ENCODE measurements around the gene ATAD3C. TPM values are rescaled to one million over a fixed set of nuclear protein-coding genes. Genes with fewer than 3 reads are reported as not detected.
"Not testable (repeated sequence)": the region's sequence is repeated elsewhere in the genome, so short reads cannot be mapped to it uniquely, and the experiment has no call there.

ATAD3C gene
- total RNA-seq, 1 donor from 2014 or later, result 0.51 TPM

DNA sequence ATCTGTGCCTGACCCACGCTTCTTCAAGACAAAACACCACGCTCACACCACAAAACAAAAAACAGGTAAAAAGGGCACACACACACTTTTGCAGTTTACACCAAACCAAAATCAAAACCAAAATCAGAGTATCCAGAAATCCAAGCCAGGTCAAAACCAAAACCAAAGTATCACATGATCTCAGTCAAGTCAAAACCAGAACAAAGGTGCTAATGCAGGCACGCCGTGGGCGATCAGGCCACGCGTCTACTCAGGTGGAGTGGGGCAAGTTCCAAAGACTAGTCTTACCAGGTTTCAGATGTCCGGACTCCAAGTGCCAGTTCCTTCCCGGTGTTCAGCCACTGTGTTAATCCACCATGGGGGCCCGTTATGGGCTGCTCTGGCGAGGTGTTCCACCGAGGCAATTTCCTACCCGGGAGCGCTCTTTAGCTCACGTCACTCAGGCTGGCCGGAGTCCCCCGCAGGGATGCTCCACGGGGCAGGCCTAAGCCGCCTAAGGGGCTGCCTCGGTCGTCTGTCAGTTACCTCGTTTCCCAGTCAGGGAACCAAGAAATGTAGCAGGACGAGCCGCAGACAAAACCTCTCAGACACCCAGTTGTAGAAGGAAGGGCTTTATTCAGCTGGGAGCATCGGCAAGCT, 31.5 kb upstream of the ATAD3C start:
- intact Hi-C loops (cut with DNase I); DNase-seq (ENCODE audit: low spot score): not testable (repeated sequence)

DNA sequence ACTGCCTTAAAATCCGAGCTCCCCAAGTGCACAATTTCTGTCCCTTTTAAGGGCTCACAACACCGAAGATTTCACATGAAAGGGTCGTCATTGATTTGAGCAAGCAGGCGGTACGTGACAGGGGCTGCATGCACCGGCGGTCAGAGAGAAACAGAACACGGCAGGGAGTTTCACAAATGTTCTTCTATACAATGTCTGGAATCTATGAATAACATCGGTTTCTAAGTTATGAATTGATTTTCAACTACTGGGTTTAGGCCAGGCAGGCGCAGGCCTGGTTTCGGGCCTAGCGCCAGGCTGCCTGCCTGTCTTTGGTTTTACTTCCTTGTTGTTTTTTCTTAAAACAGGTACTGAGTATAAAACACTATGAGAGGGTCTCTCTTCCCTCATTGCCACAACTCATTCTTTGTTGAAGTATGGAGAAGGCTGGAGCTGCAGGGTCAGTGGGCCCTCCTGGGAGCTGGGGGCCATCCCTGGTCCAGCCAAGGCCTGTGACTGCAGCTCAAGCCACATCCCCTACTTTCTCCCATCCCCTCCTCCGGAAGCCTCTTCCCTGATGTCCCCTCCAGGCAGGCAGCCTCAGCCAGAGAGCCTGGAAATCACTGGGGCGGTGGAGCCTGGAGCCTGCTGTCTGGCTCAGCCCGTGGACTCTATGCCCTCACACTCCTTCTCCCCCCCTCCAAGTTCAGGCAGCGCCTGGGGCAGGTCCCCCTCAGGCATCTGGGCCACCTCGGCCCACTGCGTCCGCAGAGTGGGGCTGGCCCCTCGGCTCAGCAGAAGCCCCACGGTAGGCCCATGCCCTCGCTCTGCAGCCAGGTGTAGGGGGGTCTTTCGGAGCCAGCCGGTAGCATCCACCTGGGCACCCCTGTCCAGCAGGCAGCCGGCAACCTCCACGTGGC, 30.8 kb upstream of the ATAD3C start:
- no peak for DNase-seq (ENCODE audit: low spot score)
- intact Hi-C loops (cut with DNase I), result no loop called here

DNA sequence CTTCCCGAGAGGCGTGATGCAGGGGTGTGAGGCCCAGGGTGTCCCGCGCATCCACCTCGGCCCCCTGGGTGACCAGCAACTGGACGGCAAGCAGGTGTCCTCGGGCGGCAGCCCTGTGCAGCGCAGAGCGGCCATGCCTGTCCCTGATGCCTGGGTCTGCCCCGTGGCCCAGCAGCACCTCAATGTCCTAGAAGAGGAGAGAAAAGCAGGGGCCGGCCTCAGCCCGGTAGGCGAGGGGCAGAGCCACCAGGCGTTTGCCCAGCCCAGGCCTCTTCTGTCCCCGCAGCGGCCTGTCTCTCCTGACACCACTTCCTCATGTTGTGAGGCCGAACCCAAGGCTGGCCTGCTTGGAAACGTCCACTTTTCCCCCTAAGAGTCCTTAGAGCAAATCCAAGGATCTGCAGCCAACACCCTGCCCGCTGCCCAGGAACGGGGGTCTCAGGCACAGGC, 30.1 kb upstream of the ATAD3C start:
- intact Hi-C loops (cut with DNase I), result no loop called here
- DNase-seq (ENCODE audit: low spot score), result no peak

DNA sequence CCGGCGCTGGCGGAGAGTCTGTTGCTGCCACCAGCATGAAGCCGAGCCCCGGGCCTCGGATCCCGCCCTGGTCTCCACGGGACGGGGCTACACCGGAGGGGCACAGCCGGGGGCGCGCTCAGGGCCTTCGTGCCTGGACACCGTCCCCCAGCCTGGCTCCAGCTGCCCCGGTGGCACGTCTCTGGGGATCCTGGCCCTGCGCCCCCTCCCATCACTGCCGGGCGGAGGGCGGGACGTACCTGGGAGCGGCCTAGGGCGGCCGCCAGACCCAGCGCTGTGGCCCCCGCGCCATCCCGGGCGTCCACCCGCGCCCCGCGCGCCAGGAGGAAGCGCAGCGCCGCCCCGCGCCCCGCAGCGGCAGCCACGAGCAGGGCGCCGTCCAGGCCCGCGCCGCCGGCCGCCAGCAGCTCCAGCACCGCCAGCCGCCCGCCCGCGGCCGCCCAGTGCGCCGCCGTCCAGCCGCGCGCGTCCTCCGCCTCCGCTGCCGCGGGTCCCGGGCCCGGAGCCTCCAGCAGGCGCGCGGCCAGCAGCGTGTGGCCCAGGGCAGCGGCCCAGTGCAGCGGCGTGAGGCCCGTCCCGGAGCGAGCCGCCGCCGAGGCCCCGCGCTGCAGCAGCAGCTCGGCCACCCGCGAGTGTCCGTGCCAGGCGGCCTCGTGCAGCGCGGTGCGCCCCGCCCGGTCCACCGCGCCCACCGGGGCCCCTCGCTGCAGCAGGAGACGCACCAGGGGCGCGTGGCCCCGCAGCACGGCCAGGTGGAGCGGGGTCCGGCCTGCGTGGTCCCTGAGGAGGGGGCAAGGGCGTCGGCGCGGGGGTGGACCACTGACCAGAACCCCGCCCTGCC, 29.5 kb upstream of the ATAD3C start:
- intact Hi-C loops (cut with DNase I), result no loop called here
- no peak for DNase-seq (ENCODE audit: low spot score)

DNA sequence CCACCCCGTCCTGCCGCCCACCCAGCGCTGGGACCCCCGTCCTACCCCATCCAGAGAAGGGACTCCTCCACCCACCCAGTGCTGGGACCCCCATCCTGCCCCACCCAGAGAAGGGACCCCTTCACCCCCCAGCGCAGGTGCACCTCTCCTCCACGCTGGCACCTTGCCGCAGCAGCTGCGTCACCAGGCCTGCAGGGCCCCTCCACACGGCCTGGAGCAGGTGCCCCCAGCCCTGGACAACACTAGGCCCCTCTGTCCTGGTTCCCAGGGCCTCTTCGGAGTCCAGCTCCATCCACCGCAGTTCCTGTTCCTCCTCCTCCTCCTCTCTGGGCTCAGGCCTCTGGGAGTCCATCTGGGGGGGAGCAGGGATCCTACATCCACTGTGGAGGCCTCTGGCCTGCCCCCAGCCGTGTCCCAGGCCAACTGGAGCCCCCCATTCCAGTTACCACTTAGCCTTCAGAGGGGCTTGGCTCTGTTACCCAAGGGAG, 28.8 kb upstream of the ATAD3C start:
- DNase-seq (ENCODE audit: low spot score), result no peak
- intact Hi-C loops (cut with DNase I), result no loop called here

DNA sequence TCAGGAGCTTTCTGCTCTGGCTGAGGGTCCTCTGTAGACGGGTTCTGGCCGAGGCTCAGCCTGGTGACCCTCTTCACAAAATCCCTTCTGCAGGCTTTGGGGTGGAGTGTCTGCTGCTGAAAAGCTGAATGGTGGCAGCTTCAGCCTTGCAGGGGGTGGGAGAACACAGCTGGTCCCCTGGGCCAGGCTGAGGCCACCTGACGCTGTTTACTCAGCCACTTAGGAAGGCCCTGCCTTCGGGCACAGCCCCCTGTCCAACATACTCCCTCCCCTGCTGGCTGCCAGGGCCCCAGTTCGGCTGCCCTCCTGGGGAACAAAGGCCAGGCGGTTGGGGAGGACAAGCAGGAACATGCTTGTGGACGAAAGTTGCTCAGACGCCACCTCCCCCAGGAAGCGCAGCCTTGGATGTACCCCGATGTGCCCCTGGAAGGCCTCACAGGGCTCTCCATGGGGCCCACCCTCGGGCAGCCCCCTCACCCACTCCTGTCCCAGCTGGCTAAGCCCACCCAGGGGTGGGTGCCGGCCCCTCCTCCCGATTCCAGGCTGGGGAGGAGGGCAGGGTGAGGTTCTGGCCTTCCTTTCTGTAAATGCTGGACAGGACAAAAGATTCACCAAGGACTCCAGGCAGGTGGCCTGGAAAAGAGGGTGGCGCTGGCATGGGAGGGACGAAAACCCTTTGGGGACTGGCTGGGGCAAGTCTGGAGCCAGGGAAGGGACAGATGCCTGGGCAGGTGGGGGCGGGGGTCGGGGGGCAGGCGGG, 28.2 kb upstream of the ATAD3C start, which contains the start of gene ANKRD65:
Gene ANKRD65, minus strand, starts transcription at position 130 of the 760 bp plus-strand sequence. CDS start 271 bp downstream, outside the sequence.
- intact Hi-C loops (cut with DNase I), result no loop called here
- no peak for DNase-seq (ENCODE audit: low spot score)

DNA sequence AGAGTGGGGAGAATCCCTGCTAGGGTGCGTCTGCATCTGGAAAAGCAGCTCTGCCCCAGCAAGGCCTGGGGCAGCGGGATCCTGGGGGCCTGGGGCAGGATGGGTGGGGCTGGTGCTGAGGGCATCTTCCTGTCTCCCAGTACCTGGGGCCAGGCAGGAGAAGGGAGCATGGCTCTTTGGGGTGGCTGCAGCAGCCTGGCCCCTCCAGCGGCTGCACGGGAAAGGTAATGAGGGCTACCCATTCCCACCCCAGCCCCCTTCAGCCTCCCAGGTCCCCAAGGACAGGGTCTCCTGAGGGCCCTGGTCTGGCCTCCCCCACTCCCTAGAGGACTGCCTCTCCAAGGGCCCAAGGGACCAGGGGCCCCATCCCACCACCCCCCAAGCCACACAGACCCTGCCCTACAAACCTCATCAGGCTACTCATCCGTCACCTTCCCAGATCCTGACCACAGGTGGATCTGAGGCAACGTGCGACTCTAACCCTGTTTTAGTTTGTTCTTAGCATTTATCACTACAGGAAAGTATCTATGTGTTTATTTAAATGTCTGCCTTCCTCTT, 27.5 kb upstream of the ATAD3C start:
- intact Hi-C loops (cut with DNase I), result no loop called here
- DNase-seq (ENCODE audit: low spot score), result no peak

DNA sequence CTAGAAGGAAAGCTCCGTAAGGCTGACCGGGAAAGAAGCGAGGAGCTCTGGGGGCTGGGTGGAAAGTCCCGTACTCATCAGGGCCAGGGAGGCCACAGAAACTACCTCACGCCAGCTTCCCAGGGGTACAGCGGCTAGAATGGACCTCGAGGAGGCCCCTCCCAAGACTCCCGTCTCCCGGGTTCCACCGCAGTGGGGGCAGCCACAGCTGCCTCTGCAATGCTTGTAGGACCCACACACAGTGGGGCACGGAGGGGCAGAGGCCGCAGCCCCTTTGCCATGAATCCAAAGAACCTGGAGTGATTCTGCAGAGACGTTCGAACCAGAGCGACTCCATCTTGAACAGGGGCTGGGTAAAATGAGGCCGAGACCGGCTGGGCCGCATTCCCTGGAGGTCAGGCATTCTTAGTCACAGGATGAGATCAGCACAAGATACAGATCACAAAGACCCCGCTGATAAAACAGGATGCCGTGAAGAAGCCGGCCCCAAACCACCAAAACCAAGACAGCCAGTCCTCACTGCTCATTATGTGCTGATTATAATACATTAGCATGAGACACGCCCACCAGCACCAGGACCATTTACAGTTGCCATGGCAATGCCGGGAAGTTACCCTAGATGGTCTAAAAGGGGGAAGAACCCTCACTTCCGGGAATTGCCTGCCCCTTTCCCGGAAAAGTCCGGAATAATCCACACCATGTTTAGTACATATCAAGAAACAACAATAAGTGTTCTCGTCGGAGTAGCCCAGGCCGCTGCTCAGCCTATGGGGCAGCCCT, 26.8 kb upstream of the ATAD3C start:
- intact Hi-C loops (cut with DNase I), result no loop called here
- no peak for DNase-seq (ENCODE audit: low spot score)

DNA sequence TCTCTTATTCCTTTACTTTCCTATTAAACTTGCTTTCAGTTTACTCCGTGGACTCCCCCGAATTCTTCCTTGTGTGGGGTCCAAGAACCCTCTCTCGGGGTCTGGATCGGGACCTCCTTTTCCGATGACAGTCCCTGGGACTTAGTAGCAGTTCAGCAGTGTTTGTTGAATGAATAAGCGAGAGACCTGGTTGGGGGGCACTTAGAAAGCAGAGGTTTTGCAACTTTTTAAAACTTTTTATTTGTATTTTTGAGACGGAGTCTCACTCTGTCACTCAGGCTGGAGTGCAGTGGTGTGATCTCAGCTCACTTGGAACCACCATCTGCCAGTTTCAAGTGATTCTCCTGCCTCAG, 26.3 kb upstream of the ATAD3C start:
- DNase-seq (ENCODE audit: low spot score), result no peak
- intact Hi-C loops (cut with DNase I), result no loop called here

DNA sequence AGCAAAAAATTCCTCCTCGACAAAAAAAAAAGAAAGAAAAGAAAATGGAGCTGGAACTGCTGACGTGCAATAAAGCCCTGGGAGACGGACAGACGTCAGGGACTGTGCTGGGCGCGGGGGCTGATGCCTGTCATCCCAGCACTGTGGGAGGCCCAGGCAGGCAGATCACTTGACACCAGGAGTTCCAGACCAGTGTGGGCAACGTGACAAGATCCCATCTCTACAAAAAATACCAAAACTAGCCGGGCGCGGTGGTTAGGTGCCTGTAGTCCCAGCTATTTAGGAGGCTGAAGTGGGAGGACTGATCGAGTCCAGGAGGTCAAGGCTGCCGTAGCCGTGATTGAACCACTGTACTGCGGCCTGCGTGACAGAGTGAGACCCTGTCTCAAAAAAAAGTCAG, 24.8 kb upstream of the ATAD3C start:
- DNase-seq (ENCODE audit: low spot score), result no peak
- intact Hi-C loops (cut with DNase I), result no loop called here

DNA sequence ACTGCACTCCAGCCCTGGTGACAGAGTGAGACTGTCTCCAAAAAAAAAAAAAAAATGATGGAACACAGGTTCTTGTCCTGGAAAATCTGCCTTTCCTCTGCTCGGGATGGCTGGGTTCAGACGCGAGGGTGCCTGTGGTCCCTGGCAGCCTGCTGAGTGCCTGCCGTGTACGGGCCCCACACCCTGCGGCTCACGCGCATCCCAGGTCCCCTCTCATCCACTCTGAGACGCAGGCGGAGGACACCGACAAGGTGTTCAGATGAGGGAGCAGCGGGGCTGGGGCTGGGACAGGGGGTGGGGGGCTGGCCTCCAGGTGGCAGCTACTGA, 24.1 kb upstream of the ATAD3C start:
- DNase-seq (ENCODE audit: low spot score), result no peak
- intact Hi-C loops (cut with DNase I), result no loop called here

DNA sequence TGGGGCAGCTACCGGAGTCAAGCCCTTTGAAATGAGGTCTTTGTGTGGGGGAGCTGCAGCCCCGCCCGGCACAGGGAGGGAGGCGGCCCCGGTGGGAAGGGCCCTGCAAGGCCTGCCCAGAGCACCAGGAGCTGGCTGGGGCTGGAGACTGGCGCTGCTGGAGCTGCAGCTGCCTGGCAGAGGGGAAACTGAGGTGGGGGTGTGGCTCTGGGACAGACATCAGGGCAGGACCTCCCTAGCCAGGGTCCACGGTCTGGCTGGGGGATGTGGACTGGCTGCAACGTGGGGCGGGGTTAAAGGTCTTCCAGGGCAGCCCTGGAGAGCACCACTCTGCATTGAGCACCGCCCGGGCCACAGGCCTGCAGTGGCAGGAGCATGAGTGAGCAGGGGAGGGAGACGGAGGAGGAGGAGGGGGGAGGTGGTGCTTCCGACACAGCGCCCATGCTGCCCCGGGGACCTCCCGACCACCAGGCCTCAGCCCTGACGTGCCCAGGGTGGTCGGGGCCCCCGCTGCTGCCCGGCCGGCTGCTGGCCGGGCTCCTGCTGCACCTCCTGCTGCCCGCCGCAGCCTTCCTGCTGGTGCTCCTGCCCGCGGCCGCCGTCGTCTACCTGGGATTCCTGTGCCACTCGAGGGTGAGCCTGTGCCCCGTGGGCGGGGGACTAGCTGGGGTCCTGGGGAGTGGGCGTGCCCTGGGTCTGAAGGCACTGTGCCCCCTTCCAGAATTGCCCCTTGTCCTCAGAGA, 23.6 kb upstream of the ATAD3C start:
- intact Hi-C loops (cut with DNase I), result no loop called here
- no peak for DNase-seq (ENCODE audit: low spot score)

DNA sequence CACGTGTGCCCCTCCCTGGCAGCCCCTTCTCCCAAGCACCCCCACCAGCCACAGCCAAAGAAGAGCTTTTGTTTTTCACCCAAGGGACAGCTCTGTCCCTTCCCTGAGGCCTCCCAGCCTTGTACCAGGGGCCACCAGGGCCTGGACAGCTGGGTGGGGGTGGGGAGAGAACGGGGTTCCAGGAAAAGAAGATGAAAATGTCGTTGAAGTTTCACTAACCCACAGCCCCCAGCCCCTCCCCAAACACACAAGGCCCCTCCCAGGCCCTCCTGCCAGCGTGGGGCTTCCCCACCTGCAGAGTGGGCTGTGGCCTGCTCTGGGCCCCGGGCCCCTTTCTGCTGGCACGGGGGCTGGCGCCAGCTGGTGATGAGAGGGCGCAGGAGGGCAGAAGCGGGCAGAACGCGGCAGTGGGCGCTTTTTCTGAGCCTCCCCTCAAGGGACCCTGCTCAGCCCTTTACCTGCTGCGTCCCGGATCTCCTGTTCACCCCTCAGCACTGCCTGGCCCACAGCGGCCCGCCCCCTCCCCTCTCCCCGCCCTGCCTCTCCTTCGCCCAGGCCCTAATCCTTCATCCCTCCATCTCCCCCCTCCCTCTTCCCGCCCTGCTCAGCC, 22.9 kb upstream of the ATAD3C start:
- no peak for DNase-seq (ENCODE audit: low spot score)
- intact Hi-C loops (cut with DNase I), result no loop called here

DNA sequence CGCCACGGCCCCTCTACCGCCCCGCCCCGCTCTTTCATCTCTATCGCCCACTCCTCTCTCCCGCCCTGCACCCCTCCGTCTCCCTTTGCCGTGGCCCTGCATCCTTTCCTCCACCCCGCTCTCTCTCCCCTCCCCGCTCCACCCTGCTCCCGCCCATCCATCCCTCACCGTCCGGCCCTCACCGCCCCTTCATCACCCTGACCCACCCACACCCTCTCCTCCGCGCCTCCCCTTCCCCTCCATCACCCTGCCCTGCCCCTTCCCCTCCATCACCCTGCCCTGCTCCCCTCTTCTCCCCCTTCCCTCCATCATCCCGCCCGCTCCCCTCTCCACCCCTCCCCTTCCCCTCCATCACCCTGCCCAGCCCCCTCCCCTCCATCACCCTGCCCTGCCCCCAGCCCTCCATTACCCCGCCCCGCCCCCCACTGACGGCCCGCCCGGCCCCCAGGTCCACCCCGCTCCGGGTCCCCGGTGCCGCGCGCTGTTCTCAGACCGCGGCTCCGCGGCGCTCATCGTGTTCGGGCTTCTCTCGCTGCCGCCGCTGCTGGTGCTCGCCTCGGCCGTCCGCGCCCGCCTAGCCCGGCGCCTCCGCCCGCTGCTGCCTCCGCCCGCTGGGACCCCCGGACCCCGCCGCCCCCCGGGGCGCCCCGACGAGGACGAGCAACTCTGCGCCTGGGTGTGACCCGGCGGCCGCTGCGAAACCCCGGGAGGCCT, 22.2 kb upstream of the ATAD3C start:
- DNase-seq (ENCODE audit: low spot score), result no peak
- intact Hi-C loops (cut with DNase I), result no loop called here

DNA sequence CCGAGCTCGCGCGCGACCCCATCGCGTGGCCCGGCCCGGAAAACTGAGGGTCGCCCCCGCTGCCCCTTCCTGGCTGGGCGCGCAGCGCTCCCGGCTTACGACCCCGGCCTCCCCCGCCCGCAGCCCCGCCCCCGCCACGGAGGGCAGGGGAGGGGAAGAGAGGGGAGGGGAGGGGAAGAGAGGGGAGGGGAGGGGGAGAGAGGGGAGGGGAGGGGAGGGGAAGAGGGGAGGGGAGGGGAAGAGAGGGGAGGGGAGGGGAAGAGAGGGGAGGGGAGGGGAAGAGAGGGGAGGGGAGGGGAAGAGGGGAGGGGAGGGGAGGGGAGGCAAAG, 21.7 kb upstream of the ATAD3C start:
- intact Hi-C loops (cut with DNase I), result no loop called here
- no peak for DNase-seq (ENCODE audit: low spot score)

DNA sequence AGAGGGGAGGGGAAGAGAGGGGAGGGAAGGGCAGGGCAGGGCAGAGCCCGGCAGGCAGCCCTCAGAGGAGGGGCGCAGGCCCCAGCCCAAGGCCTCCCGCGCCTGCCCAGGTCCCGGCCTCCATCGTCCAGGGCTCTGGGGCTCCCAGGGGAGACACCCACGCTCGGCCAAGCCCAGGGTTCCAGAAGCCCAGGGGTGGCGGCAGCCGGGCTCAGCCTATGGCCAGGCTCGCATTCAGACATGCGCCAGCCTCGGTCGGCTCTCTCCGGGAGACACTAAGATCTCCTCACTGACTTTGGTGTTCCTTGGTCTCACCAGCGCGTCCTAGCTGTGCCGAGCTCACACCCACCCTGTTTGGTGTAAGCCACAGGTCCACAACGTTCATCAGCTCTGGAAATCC, 21.3 kb upstream of the ATAD3C start:
- intact Hi-C loops (cut with DNase I), result no loop called here
- DNase-seq (ENCODE audit: low spot score), result no peak

DNA sequence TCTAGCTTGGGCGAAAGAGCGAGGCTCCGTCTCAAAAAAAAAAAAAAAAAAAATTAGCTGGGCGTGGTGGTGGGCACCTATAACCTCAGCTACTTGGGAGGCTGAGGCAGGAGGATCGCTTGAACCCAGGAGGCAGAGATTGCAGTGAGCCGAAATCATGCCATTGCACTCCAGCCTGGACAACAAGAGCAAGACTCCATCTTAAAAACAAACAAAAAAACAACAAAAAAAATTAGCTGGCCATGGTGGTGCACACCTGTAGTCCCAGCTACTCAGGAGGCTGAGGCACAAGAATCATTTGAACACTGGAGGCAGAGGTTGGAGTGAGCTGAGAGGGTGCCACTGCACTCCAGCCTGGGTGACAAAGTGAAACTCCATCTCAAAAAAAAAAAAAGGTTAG, 20.5 kb upstream of the ATAD3C start:
- DNase-seq (ENCODE audit: low spot score), result not testable (repeated sequence)

More for the DNA sequence above, 20.5 kb upstream of the ATAD3C start:
- intact Hi-C loops (cut with DNase I), result not testable (repeated sequence)

Data from cardiac septum (tissue), 1 donor.